H1 (cell line): ENCODE data around the gene TCF4.

Experiments
- BACH1 ChIP-seq: IDR thresholded peaks from 2 replicates; pipeline ENCODE4 v1.6.1; 2012; ENCODE audit warnings: low read length, improper control_type of control experiment
- CBX5 ChIP-seq: fragments of 300-800, 300-1000 bp; sonication (generic); IDR thresholded peaks from 2 replicates; pipeline ENCODE4 v1.7.1; 2016; ENCODE audit warnings: antibody characterized with exemption, low read length, low read depth
- CREB1 ChIP-seq: IDR thresholded peaks from 2 replicates; pipeline ENCODE4 v1.6.1; 2012; ENCODE audit warnings: inconsistent platforms
- EZH2 ChIP-seq: fragments of 200-600 bp; sonication (generic); IDR thresholded peaks from 2 replicates; pipeline ENCODE4 v1.7.1; 2012; ENCODE audit warnings: low read depth, mild to moderate bottlenecking, moderate library complexity, low read length, inconsistent platforms; ENCODE audit not compliant: severe bottlenecking
- HDAC6 ChIP-seq: IDR thresholded peaks from one replicate; pipeline ENCODE4 v1.7.1; 2012; ENCODE audit warnings: low read depth, mild to moderate bottlenecking, inconsistent platforms, low read length, moderate library complexity
- MAFK ChIP-seq: IDR thresholded peaks from 2 replicates; pipeline ENCODE4 v1.6.1; 2012; ENCODE audit warnings: low read depth, mild to moderate bottlenecking, improper control_type of control experiment, low read length
- POLR2A ChIP-seq, 2 experiments: IDR thresholded peaks; 1 replicate in 1 of 2; 2 replicates in 1 of 2; pipeline ENCODE4 v1.6.1; 2011; ENCODE audit warnings: low read depth in 2 of 2, low read length in 2 of 2, mild to moderate bottlenecking in 2 of 2; ENCODE audit errors: control extremely low read depth in 1 of 2
- RAD21 ChIP-seq, 2 experiments: IDR thresholded peaks in 1 of 2; conservative IDR thresholded peaks in 1 of 2; 2 replicates each; pipeline ENCODE4 v1.6.1; 2011; ENCODE audit warnings: low read depth in 2 of 2, low read length in 2 of 2, improper control_type of control experiment in 1 of 2, inconsistent platforms in 1 of 2, mild to moderate bottlenecking in 1 of 2, moderate library complexity in 1 of 2
- SAP30 ChIP-seq: fragments of 300-600 bp; sonication (generic); IDR thresholded peaks from 2 replicates; pipeline ENCODE4 v1.7.1; 2012; ENCODE audit warnings: low read length, moderate library complexity, mild to moderate bottlenecking, inconsistent platforms; ENCODE audit not compliant: insufficient read depth, insufficient replicate concordance
- SIN3A ChIP-seq, 2 experiments: IDR thresholded peaks in 1 of 2; conservative IDR thresholded peaks in 1 of 2; 2 replicates each; pipeline ENCODE4 v1.6.1; 2011 to 2012; ENCODE audit warnings: low read length in 2 of 2, improper control_type of control experiment in 1 of 2, low read depth in 1 of 2, mild to moderate bottlenecking in 1 of 2
- SUZ12 ChIP-seq: fragments of 200-600 bp; sonication (generic); IDR thresholded peaks from 2 replicates; pipeline ENCODE4 v1.6.1; 2012; ENCODE audit warnings: mild to moderate bottlenecking, inconsistent platforms, low read length, moderate library complexity, mixed read lengths
- TAF1 ChIP-seq: IDR thresholded peaks from 2 replicates; pipeline ENCODE4 v1.6.1; 2011; ENCODE audit warnings: mild to moderate bottlenecking, low read depth, low read length
- TF ChIP-seq, protein P1 (sequence below), 3 experiments: IDR thresholded peaks; 1 replicate in 2 of 3; 2 replicates in 1 of 3; pipeline versions ENCODE4 v1.5.1 to v1.6.1; 2011; ENCODE audit warnings: low read length in 3 of 3, mild to moderate bottlenecking in 3 of 3, inconsistent platforms in 2 of 3, low read depth in 1 of 3, moderate library complexity in 1 of 3; ENCODE audit not compliant: insufficient read depth in 1 of 3; ENCODE audit errors: control extremely low read depth in 1 of 3

DNA sequence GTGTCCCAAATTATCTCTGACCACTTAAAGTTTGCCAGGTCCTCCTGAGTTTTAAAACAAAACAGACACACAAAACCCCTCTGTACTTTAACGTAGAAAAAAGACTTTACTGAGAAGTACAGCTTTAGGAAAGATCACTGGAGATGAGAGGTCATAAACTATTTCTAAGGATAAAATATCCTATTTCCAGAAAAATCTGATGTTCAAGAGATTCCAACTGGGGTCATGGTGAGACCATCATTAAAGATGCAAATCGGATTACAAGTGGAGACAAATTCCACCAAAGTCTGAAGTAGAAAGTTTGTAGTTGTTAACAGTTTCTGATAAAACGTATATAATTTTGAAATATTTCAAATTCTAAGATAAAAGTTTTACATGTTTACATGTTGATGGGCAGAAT is 241.6 kb downstream of the TCF4 start:
- no peak for TF ChIP-seq SIN3A (conservative IDR thresholded peaks at IDR 0.05 in 1 of 2, IDR thresholded peaks at IDR 0.05 in 1 of 2; ENCODE audit: low read depth in 1 of 2, low read length in 2 of 2)
- no peak for TF ChIP-seq CBX5
- TF ChIP-seq, protein P1, sequence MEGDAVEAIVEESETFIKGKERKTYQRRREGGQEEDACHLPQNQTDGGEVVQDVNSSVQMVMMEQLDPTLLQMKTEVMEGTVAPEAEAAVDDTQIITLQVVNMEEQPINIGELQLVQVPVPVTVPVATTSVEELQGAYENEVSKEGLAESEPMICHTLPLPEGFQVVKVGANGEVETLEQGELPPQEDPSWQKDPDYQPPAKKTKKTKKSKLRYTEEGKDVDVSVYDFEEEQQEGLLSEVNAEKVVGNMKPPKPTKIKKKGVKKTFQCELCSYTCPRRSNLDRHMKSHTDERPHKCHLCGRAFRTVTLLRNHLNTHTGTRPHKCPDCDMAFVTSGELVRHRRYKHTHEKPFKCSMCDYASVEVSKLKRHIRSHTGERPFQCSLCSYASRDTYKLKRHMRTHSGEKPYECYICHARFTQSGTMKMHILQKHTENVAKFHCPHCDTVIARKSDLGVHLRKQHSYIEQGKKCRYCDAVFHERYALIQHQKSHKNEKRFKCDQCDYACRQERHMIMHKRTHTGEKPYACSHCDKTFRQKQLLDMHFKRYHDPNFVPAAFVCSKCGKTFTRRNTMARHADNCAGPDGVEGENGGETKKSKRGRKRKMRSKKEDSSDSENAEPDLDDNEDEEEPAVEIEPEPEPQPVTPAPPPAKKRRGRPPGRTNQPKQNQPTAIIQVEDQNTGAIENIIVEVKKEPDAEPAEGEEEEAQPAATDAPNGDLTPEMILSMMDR (IDR thresholded peaks at IDR 0.05; ENCODE audit: control extremely low read depth in 1 of 3, insufficient read depth in 1 of 3, low read depth in 1 of 3, low read length in 3 of 3): no peak
- TF ChIP-seq HDAC6: no peak
- TF ChIP-seq EZH2: no peak
- TF ChIP-seq SAP30: no peak
- TF ChIP-seq BACH1: no peak
- no peak for TF ChIP-seq SUZ12
- no peak for TF ChIP-seq POLR2A (IDR thresholded peaks at IDR 0.05; ENCODE audit: control extremely low read depth in 1 of 2, low read depth in 2 of 2, low read length in 2 of 2)
- TF ChIP-seq MAFK: no peak
- no peak for TF ChIP-seq RAD21 (IDR thresholded peaks at IDR 0.05 in 1 of 2, conservative IDR thresholded peaks at IDR 0.05 in 1 of 2; ENCODE audit: low read depth in 2 of 2, low read length in 2 of 2)
- no peak for TF ChIP-seq CREB1
- TF ChIP-seq TAF1: no peak
